ELF-1 (cell line): Measurements from ENCODE around the gene BCHE.
"Not testable (repeated sequence)": the region's sequence is repeated elsewhere in the genome, so short reads cannot be mapped to it uniquely, and the experiment has no call there.

ENCODE experiments used
- DNase-seq: peaks from one replicate; pipeline ENCODE4 v3.0.0-alpha.2; 2016; ENCODE audit warnings: low read depth, low spot score

The BCHE gene

DNA sequence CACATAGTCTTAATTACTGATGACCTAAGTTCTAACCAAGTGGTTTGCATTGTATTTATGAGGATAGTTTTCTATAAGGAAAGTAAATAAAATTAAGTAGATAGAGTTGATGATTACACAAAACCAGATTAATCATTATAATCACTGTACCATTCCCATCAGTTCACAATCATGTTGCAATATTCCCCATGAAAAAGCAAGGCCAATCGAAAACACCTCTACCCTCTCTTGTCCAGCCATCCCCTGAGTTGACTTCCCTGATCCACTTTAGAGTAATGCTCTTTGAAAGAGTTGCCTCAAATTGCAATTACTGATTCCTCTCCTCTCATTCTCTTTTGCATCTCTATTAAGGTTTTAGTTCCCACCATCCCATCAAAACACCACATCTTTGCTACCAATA is 21.0 kb downstream of the BCHE start:
- no peak for DNase-seq

GRCh38 chr3:165815682-165816081 is 21.5 kb downstream of the BCHE start:
- no peak for DNase-seq

- DNase-seq: peak; percentile 1
Observed at GRCh38 chr3:165814380-165814779, 22.8 kb downstream of the BCHE start.

DNA sequence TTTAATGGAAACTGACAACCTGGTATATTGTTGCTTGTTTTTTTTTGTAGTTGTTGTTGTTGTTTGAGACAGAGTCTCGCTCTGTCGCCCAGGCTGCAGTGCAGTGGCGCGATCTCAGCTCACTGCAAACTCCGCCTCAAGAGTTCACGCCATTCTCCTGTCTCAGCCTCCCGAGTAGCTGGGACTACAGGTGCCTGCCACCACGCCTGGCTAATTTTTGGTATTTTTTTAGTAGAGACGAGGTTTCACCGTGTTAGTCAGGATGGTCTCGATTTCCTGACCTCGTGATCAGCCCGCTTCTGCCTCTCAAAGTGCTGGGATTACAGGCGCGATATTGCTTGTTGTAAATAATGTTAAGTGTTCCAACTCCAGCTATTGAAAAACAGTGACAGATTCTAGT is 29.3 kb downstream of the BCHE start:
- DNase-seq: not testable (repeated sequence)

DNA sequence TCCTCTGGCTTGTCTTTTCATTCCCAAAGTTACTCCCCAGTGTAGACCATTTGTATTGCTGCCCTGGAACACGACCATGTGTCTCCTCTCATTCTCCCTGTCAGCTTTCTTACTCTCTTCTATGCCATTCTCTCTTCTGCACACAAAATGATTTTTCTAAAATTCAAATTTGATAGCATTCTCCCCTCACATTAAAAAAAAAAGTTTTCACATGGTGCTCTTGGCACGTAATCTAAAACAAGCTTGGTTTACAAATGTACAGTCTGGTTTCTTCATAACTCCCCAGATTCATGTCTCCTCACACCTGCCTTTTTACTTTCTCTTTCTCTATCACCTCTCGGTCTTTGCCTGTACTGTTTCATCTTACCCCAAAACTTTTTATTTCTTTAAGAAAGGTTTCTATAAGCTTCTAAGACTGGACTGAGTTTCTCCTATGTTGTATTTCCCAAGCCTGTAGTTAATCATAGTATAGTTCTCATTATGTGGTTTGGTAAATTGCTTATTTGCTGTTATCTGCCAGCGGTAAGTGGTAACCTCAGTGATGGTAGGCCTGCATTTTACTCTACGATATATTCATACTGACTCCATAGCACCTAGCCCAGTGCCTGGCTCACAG is 31.2 kb downstream of the BCHE start:
- DNase-seq: no peak

GRCh38 chr3:165803471-165803870 is 33.8 kb downstream of the BCHE start:
- DNase-seq: no peak

DNA sequence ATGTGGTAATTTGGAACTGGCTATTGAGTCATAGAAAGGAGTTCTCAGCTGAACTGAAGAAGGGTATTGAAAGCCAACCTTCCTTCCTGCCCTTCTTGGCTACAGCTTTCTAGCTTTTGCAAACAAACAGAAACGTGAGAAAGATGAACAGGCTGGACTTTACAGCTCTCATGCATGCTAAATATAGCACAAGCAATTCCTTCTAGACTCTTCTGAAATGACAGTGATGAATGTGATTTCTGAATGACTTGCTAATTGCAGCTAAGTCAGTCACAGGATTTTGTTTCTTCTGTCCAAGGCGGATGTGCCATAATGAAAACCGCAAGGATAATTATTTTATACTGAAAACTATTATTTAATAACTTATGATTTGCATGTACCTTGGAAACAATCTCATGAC is 36.3 kb downstream of the BCHE start:
- DNase-seq: no peak

DNA sequence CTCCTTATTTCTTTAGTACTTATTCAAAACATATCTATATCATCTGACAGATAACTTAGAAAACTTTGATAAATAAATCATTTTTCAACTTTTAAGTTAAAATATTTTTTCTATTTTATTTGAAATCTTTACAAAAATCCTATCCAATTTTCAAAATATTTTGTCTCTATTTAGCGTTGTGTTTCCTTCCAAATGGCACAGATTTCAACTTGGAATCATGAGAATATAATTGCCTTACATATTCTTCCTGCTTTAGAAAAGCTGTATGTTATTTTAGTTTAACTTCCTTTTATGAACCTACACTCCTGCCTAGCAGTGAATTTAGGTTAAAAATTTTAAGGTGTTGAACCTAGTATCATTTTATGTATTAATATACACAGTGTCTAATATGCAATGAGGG is 38.2 kb downstream of the BCHE start:
- no peak for DNase-seq

GRCh38 chr3:165797551-165797950 is 39.7 kb downstream of the BCHE start:
- no peak for DNase-seq

DNA sequence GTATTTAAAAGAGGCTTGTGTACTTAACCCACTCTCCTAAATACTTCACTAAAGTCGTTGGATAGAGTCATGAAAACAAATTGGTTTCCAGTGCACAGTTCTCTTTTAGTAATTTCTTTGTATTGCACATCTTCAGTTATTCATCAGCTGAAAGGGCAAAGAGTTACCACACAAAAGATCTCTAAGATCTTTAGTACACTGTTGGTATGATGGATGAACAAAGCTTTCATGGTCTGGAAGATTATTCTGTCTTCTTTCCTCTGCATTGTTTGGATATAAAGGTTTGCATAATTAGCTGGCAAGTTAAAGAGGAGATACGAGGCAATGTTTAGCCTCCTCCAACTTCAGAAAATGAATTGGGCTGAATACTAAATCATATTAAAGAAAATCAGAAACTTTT is 40.5 kb downstream of the BCHE start:
- DNase-seq: no peak

GRCh38 chr3:165788531-165788930 is 48.7 kb downstream of the BCHE start:
- no peak for DNase-seq

GRCh38 chr3:165786013-165786412 is 51.2 kb downstream of the BCHE start:
- DNase-seq: no peak

DNA sequence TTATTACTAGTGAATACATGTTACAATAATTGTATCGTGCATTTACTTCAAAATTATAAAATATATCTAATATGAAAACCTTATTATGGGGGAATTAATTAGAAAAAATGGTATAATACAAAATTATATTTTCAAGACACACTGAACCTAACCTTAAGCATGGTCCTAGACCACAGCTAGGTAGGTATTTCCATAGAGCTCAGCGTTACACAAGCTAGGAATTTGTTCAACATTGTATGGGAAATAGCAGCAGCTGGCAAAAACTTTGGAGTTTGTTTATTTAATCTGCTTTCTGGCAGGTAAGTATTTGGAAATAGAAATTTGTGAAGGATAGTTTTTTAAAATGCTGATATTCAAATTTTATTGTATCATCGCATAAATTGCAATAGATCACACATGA is 52.9 kb downstream of the BCHE start:
- no peak for DNase-seq

- DNase-seq: no peak
Observed at GRCh38 chr3:165783383-165783782, 53.8 kb downstream of the BCHE start.

DNA sequence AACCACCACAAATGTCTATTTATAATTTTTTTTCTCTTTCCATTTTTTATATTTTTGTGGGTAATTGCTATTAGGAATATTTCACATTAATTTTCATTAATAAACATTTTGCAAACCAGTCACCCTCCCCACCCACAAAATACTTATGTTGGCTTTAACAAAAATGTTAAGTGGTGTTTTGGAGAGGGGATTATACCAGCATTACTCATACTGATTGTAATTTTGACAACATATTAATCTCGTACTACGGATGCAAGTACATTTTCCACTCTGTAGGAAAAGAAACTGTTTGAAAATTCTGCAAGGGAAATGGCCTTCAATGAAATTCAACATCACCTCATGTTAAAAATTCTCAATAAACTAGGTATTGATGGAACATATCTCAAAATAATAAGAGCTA is 58.3 kb downstream of the BCHE start:
- no peak for DNase-seq

DNA sequence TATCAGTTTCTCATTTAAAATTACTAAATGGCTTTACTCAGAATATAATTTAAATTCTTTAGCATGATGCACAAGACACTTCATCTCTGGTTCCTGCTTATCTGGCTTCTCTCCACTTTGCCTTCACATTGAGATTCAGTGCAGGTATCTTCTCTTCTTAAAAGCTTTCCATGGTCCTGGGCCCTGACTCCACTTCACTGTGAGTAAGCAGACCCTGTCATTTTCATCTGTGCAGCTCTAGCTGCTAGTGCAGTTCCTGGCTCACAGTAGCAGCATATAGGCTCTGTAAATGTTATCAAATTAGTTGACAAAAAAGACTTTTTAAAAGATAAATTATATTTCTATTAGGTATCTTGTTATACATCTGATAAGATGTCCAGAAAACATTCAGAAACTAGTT is 58.8 kb downstream of the BCHE start:
- no peak for DNase-seq

DNA sequence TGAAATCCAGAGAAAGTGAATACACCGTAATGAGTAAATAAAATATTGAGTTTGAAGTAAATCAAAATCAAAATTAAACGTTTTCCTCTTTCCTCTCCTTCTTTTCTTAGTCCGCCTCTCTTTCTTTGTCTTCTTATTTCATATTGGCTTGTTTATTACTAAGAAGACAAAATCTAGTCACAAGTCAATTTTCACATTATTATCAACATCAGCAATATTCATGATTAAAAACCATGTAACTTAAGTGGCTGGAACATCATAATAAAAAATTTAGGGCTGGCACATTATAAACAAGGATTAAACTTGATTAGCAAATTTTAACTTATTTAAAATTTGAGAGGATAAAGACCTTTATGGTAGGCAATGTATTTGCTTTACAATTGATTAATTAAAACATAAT is 61.4 kb downstream of the BCHE start:
- DNase-seq: no peak

- DNase-seq: no peak
Observed at GRCh38 chr3:165770781-165771180, 66.4 kb downstream of the BCHE start.

- peak; percentile 5 for DNase-seq
Observed at GRCh38 chr3:165768680-165769079, 68.5 kb downstream of the BCHE start.

DNA sequence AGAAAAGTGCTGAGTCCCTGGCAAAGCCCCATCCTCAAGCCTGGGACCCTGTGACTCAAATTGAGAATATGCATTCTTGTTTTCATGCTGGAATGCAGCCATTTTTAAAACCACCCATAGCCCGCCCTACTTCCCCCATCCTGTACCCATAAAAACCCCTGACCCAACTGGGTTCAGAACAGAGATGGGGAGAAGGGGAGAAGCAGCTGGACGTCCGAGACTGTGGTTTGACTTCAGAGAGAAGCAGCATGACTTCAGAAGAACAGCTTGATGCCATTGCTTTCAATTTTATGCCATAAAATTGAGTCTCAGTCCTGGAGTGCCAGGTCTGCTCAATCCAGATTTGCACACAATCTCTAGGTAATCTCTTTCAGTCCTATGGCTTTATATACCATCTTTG is 78.2 kb downstream of the BCHE start:
- no peak for DNase-seq

DNA sequence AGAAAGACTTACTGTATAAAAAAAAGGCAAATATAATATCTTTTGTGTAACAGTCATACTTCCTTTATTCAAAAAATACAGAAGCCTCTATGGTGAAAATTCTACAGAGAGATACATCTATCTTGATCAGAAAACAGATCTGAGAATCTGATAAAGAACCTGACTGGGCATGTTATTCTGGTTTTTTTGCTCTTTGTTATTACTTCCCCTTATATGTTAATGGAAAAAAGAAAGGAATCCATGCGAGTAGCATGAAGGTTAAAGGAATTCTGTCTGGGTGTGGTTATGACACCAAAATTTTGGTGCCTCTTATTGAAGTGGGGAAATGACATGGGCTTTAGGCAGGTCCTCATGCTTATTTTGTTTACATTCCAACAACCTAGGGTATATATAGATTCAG is 81.7 kb downstream of the BCHE start:
- no peak for DNase-seq

DNA sequence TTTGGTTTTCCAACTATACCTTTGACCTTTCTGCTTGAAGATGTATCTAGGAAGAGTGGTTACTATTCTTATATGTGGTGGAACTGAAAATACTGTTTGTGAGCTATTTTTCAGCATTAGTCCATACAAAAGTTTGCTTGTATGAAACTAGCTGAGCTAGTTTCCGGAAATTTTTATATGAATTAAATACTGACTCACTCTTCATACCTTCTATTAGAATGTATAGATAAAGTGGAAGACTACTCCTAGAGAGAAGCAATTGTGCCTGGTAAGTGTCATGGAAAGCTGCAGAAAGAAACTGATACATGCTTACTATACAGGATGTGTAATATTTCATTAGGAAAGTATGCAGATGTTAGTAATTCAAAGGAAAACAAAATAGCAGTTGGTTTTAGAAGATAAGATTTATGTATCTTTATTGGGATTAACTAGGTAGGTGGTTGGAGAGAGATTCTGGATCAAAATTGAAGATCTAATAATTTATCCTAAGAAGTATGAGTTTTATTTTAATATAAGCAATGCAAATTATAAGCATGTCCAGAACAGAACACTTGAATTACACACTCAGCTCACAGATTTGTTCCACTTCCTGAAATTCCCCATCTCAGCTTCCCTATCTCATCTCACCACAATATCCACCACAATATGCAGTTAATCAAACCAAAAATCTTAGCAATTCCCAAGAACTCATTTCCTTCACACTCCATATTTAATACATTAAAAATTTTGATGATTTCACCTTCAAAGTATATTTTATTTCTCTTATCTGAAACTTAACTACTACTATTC is 82.8 kb downstream of the BCHE start:
- DNase-seq: no peak

GRCh38 chr3:165753560-165753959 is 83.7 kb downstream of the BCHE start:
- no peak for DNase-seq

DNA sequence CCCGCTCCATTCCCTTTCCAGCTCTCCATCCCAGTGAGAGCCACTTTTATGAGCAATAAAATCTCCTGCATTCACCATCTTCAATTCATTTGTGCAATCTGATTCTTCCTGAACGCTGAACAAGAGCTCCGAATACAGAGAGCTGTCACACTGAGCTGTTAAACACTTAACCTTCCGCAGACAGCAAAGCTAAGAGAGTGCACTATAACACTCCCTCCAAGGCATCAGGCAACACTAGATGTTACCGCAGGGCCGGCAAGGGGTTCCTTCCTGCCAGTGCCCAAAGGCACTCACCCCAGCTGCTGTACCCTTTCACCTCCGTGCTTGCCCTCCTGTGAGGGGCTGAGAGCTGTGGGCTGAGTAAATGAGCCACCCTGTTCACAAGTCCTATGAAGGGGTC is 85.6 kb downstream of the BCHE start:
- no peak for DNase-seq
